Transverse colon (tissue), 4 donors: Measurements from ENCODE around the gene PCDHGB3. TPM values are rescaled to one million over a fixed set of nuclear protein-coding genes. Genes with fewer than 3 reads are reported as not detected.
A peak's percentile ranks its signal among the peaks of the same experiment; 100 is the strongest.

Source experiments
- DNase-seq: peaks from one replicate; pipeline ENCODE4 v3.0.0-alpha.2; 2019
- H3K27ac ChIP-seq, 4 donors: fragments of 200-600 bp; sonication (generic); 2 replicates each; pipeline ENCODE4 v1.5.1; 2016 to 2018; ENCODE audit warnings: inconsistent platforms in 4 of 4
- H3K27me3 ChIP-seq: fragments of 200-600 bp; sonication (generic); 2 replicates; pipeline ENCODE4 v1.5.1; 2017; ENCODE audit warnings: inconsistent platforms
- H3K36me3 ChIP-seq, 4 donors: fragments of 200-600 bp; sonication (generic); 2 replicates each; pipeline ENCODE4 v1.5.1; 2017 to 2019; ENCODE audit warnings: inconsistent platforms in 4 of 4
- H3K4me1 ChIP-seq, 4 donors: fragments of 200-600 bp; sonication (generic); 2 replicates each; pipeline ENCODE4 v1.5.1; 2017 to 2020; ENCODE audit warnings: inconsistent platforms in 4 of 4
- H3K4me3 ChIP-seq, 4 donors: fragments of 200-600 bp; sonication (generic); 1 replicate in 1 of 4; 2 replicates in 3 of 4; pipeline versions ENCODE4 v1.5.1 to v1.6.1; 2017 to 2019; ENCODE audit warnings: inconsistent platforms in 4 of 4
- H3K9me3 ChIP-seq, 2 donors: fragments of 200-600 bp; sonication (generic); 2 replicates each; pipeline ENCODE4 v1.5.1; 2017 to 2019; ENCODE audit warnings: inconsistent platforms in 2 of 2
- EP300 ChIP-seq: sonication (generic); formaldehyde crosslinking; IDR thresholded peaks from one replicate; pipeline ENCODE4 v1.6.1; 2017; ENCODE audit warnings: antibody characterized with exemption, low read depth
- POLR2A ChIP-seq: fragments of 450-650 bp; IDR thresholded peaks from one replicate; pipeline ENCODE4 v1.6.1; 2016; ENCODE audit warnings: antibody characterized with exemption, mild to moderate bottlenecking, moderate library complexity
- POLR2AphosphoS5 ChIP-seq, 3 donors: sonication (generic); formaldehyde crosslinking; IDR thresholded peaks; one replicate each; pipeline ENCODE4 v1.6.1; 2016; ENCODE audit warnings: antibody characterized with exemption in 3 of 3
- WGBS, 2 donors: methylation state at CpG; one replicate each; pipeline ENCODE4 v1.1.5; 2018; ENCODE audit warnings: low coverage in 1 of 2; 5-methylcytosine and 5-hydroxymethylcytosine counted together
- in situ Hi-C, 4 donors: fragments of 200-750 bp; cut with MboI; loops; one replicate each; pipeline versions ENCODE4 v1.15.0 to v1.15.1; 2017; ENCODE audit warnings: low sequenced_read_pairs in 3 of 4, low pct_ligation_motif_present in 1 of 4, low pct_unique_long_range_greater_than_20kb in 1 of 4
- intact Hi-C: fragments of 100-400 bp; cut with DNase I; formaldehyde crosslinking; loops from one replicate; pipeline ENCODE4 v1.15.1; 2023; ENCODE audit warnings: low total_unique reads
- total RNA-seq, 4 donors: library from RNA; depleted of rRNA; stranded (reverse); fragments of >200 nt; gene quantifications; one replicate each; pipeline ENCODE4 v1.1.0, GENCODE V29; 2016
- TF ChIP-seq, protein P1 (sequence below), 5 experiments: fragments of 200-600 bp in 3 of 5; fragments of 450-650 bp in 2 of 5; sonication (generic) in 3 of 5; IDR thresholded peaks; 1 replicate in 2 of 5; 2 replicates in 3 of 5; pipeline ENCODE4 v1.5.1; 2016 to 2017; ENCODE audit warnings: antibody characterized with exemption in 5 of 5, inconsistent platforms in 3 of 5, mild to moderate bottlenecking in 2 of 5, moderate library complexity in 1 of 5

PCDHGB3 gene
- total RNA-seq, 4 donors from 2014 or later, result 1.4 to 3.8 (median 2.6) TPM

GRCh38 chr5:141359790-141360426, 10.1 kb upstream of the PCDHGB3 start, which contains the start of gene PCDHGB2:
Gene PCDHGB2 (plus strand): TSS chr5:141359994. CDS start chr5:141360136, 142 bp downstream.
- Histone ChIP-seq H3K4me3 (peak within 1 kb of the TSS in 2 of 4 donors; percentile 8 to 36), H3K9me3 (peaks cover 67 to 80% of the 10 kb centered on the region in 2 donors), H3K27ac (no peak within 1 kb of the TSS), H3K36me3 (no peaks in the 10 kb centered on the region), H3K27me3 (peaks cover 23% of the 10 kb centered on the region), H3K4me1 (no peaks in the 10 kb centered on the region)
- TF ChIP-seq POLR2A, result no peak
- TF ChIP-seq, protein P1, sequence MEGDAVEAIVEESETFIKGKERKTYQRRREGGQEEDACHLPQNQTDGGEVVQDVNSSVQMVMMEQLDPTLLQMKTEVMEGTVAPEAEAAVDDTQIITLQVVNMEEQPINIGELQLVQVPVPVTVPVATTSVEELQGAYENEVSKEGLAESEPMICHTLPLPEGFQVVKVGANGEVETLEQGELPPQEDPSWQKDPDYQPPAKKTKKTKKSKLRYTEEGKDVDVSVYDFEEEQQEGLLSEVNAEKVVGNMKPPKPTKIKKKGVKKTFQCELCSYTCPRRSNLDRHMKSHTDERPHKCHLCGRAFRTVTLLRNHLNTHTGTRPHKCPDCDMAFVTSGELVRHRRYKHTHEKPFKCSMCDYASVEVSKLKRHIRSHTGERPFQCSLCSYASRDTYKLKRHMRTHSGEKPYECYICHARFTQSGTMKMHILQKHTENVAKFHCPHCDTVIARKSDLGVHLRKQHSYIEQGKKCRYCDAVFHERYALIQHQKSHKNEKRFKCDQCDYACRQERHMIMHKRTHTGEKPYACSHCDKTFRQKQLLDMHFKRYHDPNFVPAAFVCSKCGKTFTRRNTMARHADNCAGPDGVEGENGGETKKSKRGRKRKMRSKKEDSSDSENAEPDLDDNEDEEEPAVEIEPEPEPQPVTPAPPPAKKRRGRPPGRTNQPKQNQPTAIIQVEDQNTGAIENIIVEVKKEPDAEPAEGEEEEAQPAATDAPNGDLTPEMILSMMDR (IDR thresholded peaks at IDR 0.05), result peak; percentile 18 to 43 (median 39)
- WGBS, 2 donors, result 14 to 44% methylated on average over 16 to 24 of the region's 24 CpGs
- intact Hi-C loops (no loop called here), in situ Hi-C loops (loop anchor here in 1 of 4 donors (25.0 kb wide), 1 partner anchor 202 kb away; no protein-coding TSS in a partner anchor)
- DNase-seq, result no peak

DNA sequence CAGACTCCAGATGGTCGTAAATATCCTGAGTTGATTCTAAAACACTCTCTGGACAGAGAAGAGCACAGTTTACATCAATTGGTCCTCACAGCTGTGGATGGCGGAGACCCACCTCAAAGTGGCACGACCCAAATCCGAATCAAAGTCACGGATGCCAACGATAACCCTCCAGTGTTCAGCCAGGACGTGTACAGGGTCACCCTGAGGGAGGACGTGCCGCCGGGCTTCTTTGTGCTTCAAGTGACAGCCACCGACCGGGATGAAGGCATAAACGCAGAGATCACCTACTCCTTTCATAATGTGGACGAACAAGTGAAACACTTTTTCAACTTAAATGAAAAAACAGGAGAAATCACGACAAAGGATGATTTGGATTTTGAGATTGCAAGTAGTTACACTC, 9.4 kb upstream of the PCDHGB3 start:
- in situ Hi-C loops, result loop anchor here in 1 of 4 donors (25.0 kb wide), 1 partner anchor 202 kb away; no protein-coding TSS in a partner anchor
- no peak for DNase-seq
- H3K4me3 ChIP-seq, result no peak overlapping the region
- intact Hi-C loops, result no loop called here
- no peak for TF ChIP-seq POLR2A
- TF ChIP-seq, protein P1 (IDR thresholded peaks at IDR 0.05), result no peak
- TF ChIP-seq POLR2AphosphoS5 (IDR thresholded peaks at IDR 0.05), result no peak
- no peak for TF ChIP-seq EP300
- H3K9me3 ChIP-seq, result peaks cover 66 to 81% of the 10 kb centered on the region in 2 donors
- H3K36me3 ChIP-seq, result no peaks in the 10 kb centered on the region
- H3K27me3 ChIP-seq, result peaks cover 29% of the 10 kb centered on the region
- H3K27ac ChIP-seq, result no peak overlapping the region
- WGBS, 2 donors, result 60 to 87% methylated on average over 3 to 15 of the region's 15 CpGs
- H3K4me1 ChIP-seq, result no peaks in the 10 kb centered on the region

- peaks cover 77 to 82% of the 10 kb centered on the region in 2 donors for H3K9me3 ChIP-seq
- in situ Hi-C loops, result loop anchor here in 1 of 4 donors (25.0 kb wide), 1 partner anchor 200 kb away; no protein-coding TSS in a partner anchor
Measured at GRCh38 chr5:141362719-141363118, 7.3 kb upstream of the PCDHGB3 start.

DNA sequence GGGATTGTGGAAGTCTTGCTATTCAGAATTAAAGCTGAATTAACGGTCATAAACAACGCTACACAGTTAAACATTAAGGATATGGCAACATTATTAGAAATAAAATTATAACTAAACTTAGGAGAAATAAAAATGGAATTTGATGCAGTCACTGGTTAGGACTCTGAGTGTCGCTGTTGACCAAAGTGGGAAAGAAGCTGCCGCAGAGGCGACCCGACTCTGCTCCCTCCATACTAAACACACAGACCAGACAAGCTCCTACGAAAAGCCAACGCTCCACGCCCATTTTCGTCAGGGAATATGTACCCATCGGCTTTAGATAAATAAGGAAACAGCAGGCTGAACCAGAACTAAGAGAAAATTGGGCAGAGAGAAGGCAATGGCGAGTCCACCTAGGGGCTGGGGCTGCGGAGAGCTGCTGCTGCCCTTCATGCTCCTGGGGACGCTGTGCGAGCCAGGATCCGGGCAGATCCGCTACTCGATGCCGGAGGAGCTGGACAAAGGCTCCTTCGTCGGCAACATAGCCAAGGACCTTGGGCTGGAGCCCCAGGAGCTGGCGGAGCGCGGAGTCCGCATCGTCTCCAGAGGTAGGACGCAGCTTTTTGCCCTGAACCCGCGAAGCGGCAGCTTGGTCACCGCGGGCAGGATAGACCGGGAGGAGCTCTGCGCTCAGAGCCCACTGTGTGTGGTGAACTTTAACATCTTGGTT, 5.9 kb upstream of the PCDHGB3 start, which contains the start of gene PCDHGA5:
Gene PCDHGA5, plus strand, starts transcription at position 211 of the 709 bp plus-strand sequence. Its CDS starts 169 bp downstream, at position 380.
- in situ Hi-C loops, result loop anchor here in 1 of 4 donors (25.0 kb wide), 1 partner anchor 198 kb away; no protein-coding TSS in a partner anchor
- Histone ChIP-seq H3K4me3 (no peak within 1 kb of the TSS), H3K27me3 (peaks cover 39% of the 10 kb centered on the region), H3K4me1 (no peaks in the 10 kb centered on the region), H3K27ac (no peak within 1 kb of the TSS), H3K36me3 (no peaks in the 10 kb centered on the region), H3K9me3 (peaks cover 66 to 89% of the 10 kb centered on the region in 2 donors)
- TF ChIP-seq POLR2AphosphoS5 (IDR thresholded peaks at IDR 0.05) (no peak), EP300 (no peak), POLR2A (no peak)
- intact Hi-C loops, result no loop called here
- DNase-seq, result no peak
- 52 to 61% methylated on average over 13 to 34 of the region's 34 CpGs for WGBS, 2 donors

More at GRCh38 chr5:141362719-141363118, 7.3 kb upstream of the PCDHGB3 start:
- no peak overlapping the region for H3K4me3 ChIP-seq
- H3K36me3 ChIP-seq, result no peaks in the 10 kb centered on the region
- no peak overlapping the region for H3K27ac ChIP-seq
- no peak for TF ChIP-seq EP300
- TF ChIP-seq, protein P1 (IDR thresholded peaks at IDR 0.05), result no peak
- no peak for TF ChIP-seq POLR2A
- TF ChIP-seq POLR2AphosphoS5 (IDR thresholded peaks at IDR 0.05), result no peak
- intact Hi-C loops, result no loop called here
- no peak for DNase-seq
- H3K4me1 ChIP-seq, result no peaks in the 10 kb centered on the region
- peaks cover 36% of the 10 kb centered on the region for H3K27me3 ChIP-seq
